ENCODE measurements around the gene ZMYND19.

GRCh38 chr9:137588891-137589290 is 1.4 kb downstream of the ZMYND19 start:
- TF ChIP-seq MAFK (IDR thresholded peaks at IDR 0.05; ENCODE audit: low read depth, low read length) (no peak), CEBPB (IDR thresholded peaks at IDR 0.05; ENCODE audit: low read depth, low read length) (no peak), BHLHE40 (IDR thresholded peaks at IDR 0.05; ENCODE audit: low read depth, low read length) (no peak), RAD21 (IDR thresholded peaks at IDR 0.05; ENCODE audit: low read length) (no peak)
- TF ChIP-seq, protein P1, sequence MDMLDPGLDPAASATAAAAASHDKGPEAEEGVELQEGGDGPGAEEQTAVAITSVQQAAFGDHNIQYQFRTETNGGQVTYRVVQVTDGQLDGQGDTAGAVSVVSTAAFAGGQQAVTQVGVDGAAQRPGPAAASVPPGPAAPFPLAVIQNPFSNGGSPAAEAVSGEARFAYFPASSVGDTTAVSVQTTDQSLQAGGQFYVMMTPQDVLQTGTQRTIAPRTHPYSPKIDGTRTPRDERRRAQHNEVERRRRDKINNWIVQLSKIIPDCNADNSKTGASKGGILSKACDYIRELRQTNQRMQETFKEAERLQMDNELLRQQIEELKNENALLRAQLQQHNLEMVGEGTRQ (IDR thresholded peaks at IDR 0.05; ENCODE audit: low read depth, low read length) = no peak
- TF ChIP-seq, protein P2, sequence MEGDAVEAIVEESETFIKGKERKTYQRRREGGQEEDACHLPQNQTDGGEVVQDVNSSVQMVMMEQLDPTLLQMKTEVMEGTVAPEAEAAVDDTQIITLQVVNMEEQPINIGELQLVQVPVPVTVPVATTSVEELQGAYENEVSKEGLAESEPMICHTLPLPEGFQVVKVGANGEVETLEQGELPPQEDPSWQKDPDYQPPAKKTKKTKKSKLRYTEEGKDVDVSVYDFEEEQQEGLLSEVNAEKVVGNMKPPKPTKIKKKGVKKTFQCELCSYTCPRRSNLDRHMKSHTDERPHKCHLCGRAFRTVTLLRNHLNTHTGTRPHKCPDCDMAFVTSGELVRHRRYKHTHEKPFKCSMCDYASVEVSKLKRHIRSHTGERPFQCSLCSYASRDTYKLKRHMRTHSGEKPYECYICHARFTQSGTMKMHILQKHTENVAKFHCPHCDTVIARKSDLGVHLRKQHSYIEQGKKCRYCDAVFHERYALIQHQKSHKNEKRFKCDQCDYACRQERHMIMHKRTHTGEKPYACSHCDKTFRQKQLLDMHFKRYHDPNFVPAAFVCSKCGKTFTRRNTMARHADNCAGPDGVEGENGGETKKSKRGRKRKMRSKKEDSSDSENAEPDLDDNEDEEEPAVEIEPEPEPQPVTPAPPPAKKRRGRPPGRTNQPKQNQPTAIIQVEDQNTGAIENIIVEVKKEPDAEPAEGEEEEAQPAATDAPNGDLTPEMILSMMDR (conservative IDR thresholded peaks at IDR 0.05; ENCODE audit: low read depth, low read length) = no peak
